Liver (tissue), 9 donors: ENCODE data around the gene GPD1L. TPM values are rescaled to one million over a fixed set of nuclear protein-coding genes. Genes with fewer than 3 reads are reported as not detected.
A peak's percentile ranks its signal among the peaks of the same experiment; 100 is the strongest.

Source experiments
- DNase-seq: peaks from one replicate; pipeline ENCODE4 v3.0.0-alpha.2; 2017; ENCODE audit warnings: low spot score
- H3K27ac ChIP-seq, 2 donors: one replicate each; pipeline ENCODE4 v1.7.0; 2013; ENCODE audit warnings: inconsistent platforms in 2 of 2, low read length in 2 of 2, control low read depth in 1 of 2, low read depth in 1 of 2, mild to moderate bottlenecking in 1 of 2
- H3K27me3 ChIP-seq, 4 donors: one replicate each; pipeline versions ENCODE4 v1.6.1 to v1.7.0; 2013; ENCODE audit warnings: low read length in 3 of 4, inconsistent platforms in 1 of 4, mild to moderate bottlenecking in 1 of 4, moderate library complexity in 1 of 4; ENCODE audit not compliant: control insufficient read depth in 4 of 4, insufficient read depth in 4 of 4
- H3K36me3 ChIP-seq, 4 donors: one replicate each; pipeline versions ENCODE4 v1.6.1 to v1.7.0; 2013; ENCODE audit warnings: low read length in 3 of 4, mild to moderate bottlenecking in 3 of 4, low read depth in 1 of 4, moderate library complexity in 1 of 4; ENCODE audit not compliant: control insufficient read depth in 4 of 4, insufficient read depth in 3 of 4
- H3K4me1 ChIP-seq, 4 donors: one replicate each; pipeline versions ENCODE4 v1.6.1 to v1.7.0; 2013; ENCODE audit warnings: low read length in 3 of 4, mild to moderate bottlenecking in 3 of 4, moderate library complexity in 1 of 4; ENCODE audit not compliant: control insufficient read depth in 4 of 4, insufficient read depth in 4 of 4
- H3K4me3 ChIP-seq, 3 donors: one replicate each; pipeline versions ENCODE4 v1.6.1 to v1.7.0; 2013; ENCODE audit warnings: low read length in 3 of 3, control low read depth in 1 of 3, low read depth in 1 of 3, mild to moderate bottlenecking in 1 of 3
- H3K9ac ChIP-seq, 2 donors: one replicate each; pipeline ENCODE4 v1.7.0; 2013; ENCODE audit warnings: low read length in 2 of 2, mild to moderate bottlenecking in 2 of 2, moderate library complexity in 2 of 2, control low read depth in 1 of 2, low read depth in 1 of 2
- H3K9me3 ChIP-seq, 4 donors: one replicate each; pipeline versions ENCODE4 v1.6.1 to v1.7.0; 2013; ENCODE audit warnings: low read length in 3 of 4; ENCODE audit not compliant: control insufficient read depth in 4 of 4
- ATF3 ChIP-seq: IDR thresholded peaks from 2 replicates; pipeline ENCODE4 v1.6.1; 2016; ENCODE audit warnings: antibody characterized with exemption
- CTCF ChIP-seq: fragments of 150-350 bp; IDR thresholded peaks from 2 replicates; pipeline ENCODE4 v1.5.1; 2017; ENCODE audit warnings: improper control_type of control experiment, low read depth, low read length; ENCODE audit not compliant: missing input control
- EGR1 ChIP-seq, 2 donors: IDR thresholded peaks; 2 replicates each; pipeline ENCODE4 v1.6.1; 2016 to 2018; ENCODE audit warnings: antibody characterized with exemption in 2 of 2, low read depth in 2 of 2
- FOXA1 ChIP-seq: IDR thresholded peaks from 2 replicates; pipeline ENCODE4 v1.6.1; 2016; ENCODE audit warnings: antibody characterized with exemption
- FOXA2 ChIP-seq: IDR thresholded peaks from 2 replicates; pipeline ENCODE4 v1.6.1; 2016; ENCODE audit warnings: antibody characterized with exemption
- GABPA ChIP-seq, 2 donors: IDR thresholded peaks in 1 of 2; conservative IDR thresholded peaks in 1 of 2; 2 replicates each; pipeline ENCODE4 v1.6.1; 2016; ENCODE audit warnings: antibody characterized with exemption in 2 of 2, mild to moderate bottlenecking in 1 of 2, moderate library complexity in 1 of 2
- HNF4A ChIP-seq, 2 donors: conservative IDR thresholded peaks; 2 replicates each; pipeline ENCODE4 v1.6.1; 2016; ENCODE audit warnings: antibody characterized with exemption in 2 of 2, mild to moderate bottlenecking in 2 of 2
- HNF4G ChIP-seq: IDR thresholded peaks from 2 replicates; pipeline ENCODE4 v1.6.1; 2016; ENCODE audit warnings: antibody characterized with exemption
- JUND ChIP-seq, 2 donors: IDR thresholded peaks; 2 replicates each; pipeline ENCODE4 v1.6.1; 2016; ENCODE audit warnings: antibody characterized with exemption in 2 of 2
- MAX ChIP-seq: IDR thresholded peaks from 2 replicates; pipeline ENCODE4 v1.6.1; 2016; ENCODE audit warnings: antibody characterized with exemption
- NR2F2 ChIP-seq: IDR thresholded peaks from 2 replicates; pipeline ENCODE4 v1.6.1; 2016; ENCODE audit warnings: antibody characterized with exemption
- RAD21 ChIP-seq, 2 donors: IDR thresholded peaks; 2 replicates each; pipeline ENCODE4 v1.6.1; 2016; ENCODE audit warnings: antibody characterized with exemption in 2 of 2, mild to moderate bottlenecking in 2 of 2
- REST ChIP-seq: IDR thresholded peaks from 2 replicates; pipeline ENCODE4 v1.6.1; 2016; ENCODE audit warnings: antibody characterized with exemption, mild to moderate bottlenecking
- RXRA ChIP-seq, 2 donors: IDR thresholded peaks; 2 replicates each; pipeline ENCODE4 v1.6.1; 2017 to 2018; ENCODE audit warnings: antibody characterized with exemption in 2 of 2, mild to moderate bottlenecking in 1 of 2
- SP1 ChIP-seq: IDR thresholded peaks from 2 replicates; pipeline ENCODE4 v1.6.1; 2018; ENCODE audit warnings: antibody characterized with exemption, mild to moderate bottlenecking
- TAF1 ChIP-seq: conservative IDR thresholded peaks from 2 replicates; pipeline ENCODE4 v1.6.1; 2016; ENCODE audit warnings: antibody characterized with exemption, mild to moderate bottlenecking
- YY1 ChIP-seq: IDR thresholded peaks from 2 replicates; pipeline ENCODE4 v1.6.1; 2016; ENCODE audit warnings: antibody characterized with exemption, mild to moderate bottlenecking
- ZBTB33 ChIP-seq: IDR thresholded peaks from 2 replicates; pipeline ENCODE4 v1.6.1; 2016; ENCODE audit warnings: antibody characterized with exemption
- WGBS: extraction: QIAGEN DNeasy Blood & Tissue Kit; methylation state at CpG from one replicate; pipeline ENCODE4 v1.1.7; 2013; 5-methylcytosine and 5-hydroxymethylcytosine counted together
- polyA plus RNA-seq, 2 donors: library from polyadenylated mRNA; stranded (reverse) in 1 of 2; unstranded in 1 of 2; fragments of 200-250 nt in 1 of 2; fragments of >200 nt in 1 of 2; fragmentation: Nextera tagmentation in 1 of 2; extraction: Ambion mirVana in 1 of 2; gene quantifications; one replicate each; pipeline versions ENCODE4 v1.2.1 to v1.2.3, GENCODE V29; 2013 to 2015
- total RNA-seq, 2 donors: library from RNA; depleted of rRNA; stranded (reverse); fragments of >200 nt; gene quantifications; one replicate each; pipeline ENCODE4 v1.2.3, GENCODE V29; 2014
- donor health status: healthy.
- donor health status: healthy.
- donor health status: healthy.
- donor health status: healthy.
- donor health status: healthy.

GPD1L gene
- total and polyA plus RNA-seq, 4 donors: 1.4 to 5.0 (median 3.1) TPM

GRCh38 chr3:32143849-32144757 lies 37.7 kb downstream of the GPD1L start:
- Histone ChIP-seq H3K9me3 (no peaks in the 10 kb centered on the region), H3K4me1 (peaks cover 0 to 9% (median 3%) of the 10 kb centered on the region in 4 donors), H3K36me3 (no peaks in the 10 kb centered on the region), H3K27ac (no peak overlapping the region), H3K4me3 (no peak overlapping the region), H3K27me3 (no peaks in the 10 kb centered on the region), H3K9ac (no peak overlapping the region)
- DNase-seq: peak; percentile 38
- WGBS: 67% methylated on average over 11 of the region's 11 CpGs
- peak; percentile 94 to 95 for TF ChIP-seq RAD21 (IDR thresholded peaks at IDR 0.05)
- TF ChIP-seq NR2F2: no peak
- no peak for TF ChIP-seq HNF4G
- peak; percentile 75 for TF ChIP-seq CTCF

GRCh38 chr3:32146746-32147211 lies 40.4 kb downstream of the GPD1L start:
- WGBS: 61% methylated on average over 3 of the region's 3 CpGs
- Histone ChIP-seq H3K36me3 (no peaks in the 10 kb centered on the region), H3K4me3 (no peak overlapping the region), H3K4me1 (peaks cover 0 to 9% (median 3%) of the 10 kb centered on the region in 4 donors), H3K27me3 (no peaks in the 10 kb centered on the region), H3K27ac (no peak overlapping the region), H3K9me3 (no peaks in the 10 kb centered on the region), H3K9ac (no peak overlapping the region)
- no peak for TF ChIP-seq HNF4G
- no peak for TF ChIP-seq ATF3
- no peak for TF ChIP-seq NR2F2
- no peak for TF ChIP-seq RAD21 (IDR thresholded peaks at IDR 0.05)
- TF ChIP-seq EGR1 (IDR thresholded peaks at IDR 0.05; ENCODE audit: low read depth in 2 of 2): no peak
- no peak for TF ChIP-seq YY1
- no peak for TF ChIP-seq SP1
- TF ChIP-seq CTCF: no peak
- no peak for TF ChIP-seq RXRA (IDR thresholded peaks at IDR 0.05)
- TF ChIP-seq FOXA1: no peak
- TF ChIP-seq JUND (IDR thresholded peaks at IDR 0.05): no peak
- no peak for TF ChIP-seq FOXA2
- TF ChIP-seq REST: no peak
- no peak for TF ChIP-seq MAX
- TF ChIP-seq GABPA (IDR thresholded peaks at IDR 0.05 in 1 of 2, conservative IDR thresholded peaks at IDR 0.05 in 1 of 2): no peak
- no peak for TF ChIP-seq HNF4A (conservative IDR thresholded peaks at IDR 0.05)
- no peak for TF ChIP-seq ZBTB33
- no peak for TF ChIP-seq TAF1
- DNase-seq: no peak
